ENCODE results near the gene C4BPB.

- no peak for TF ChIP-seq EZH2 (IDR thresholded peaks at IDR 0.05; ENCODE audit: low read length, missing control alignments)
- TF ChIP-seq CTCF (conservative IDR thresholded peaks at IDR 0.05 in 1 of 2, IDR thresholded peaks at IDR 0.05 in 1 of 2; ENCODE audit: low read depth in 1 of 2, low read length in 2 of 2): no peak
These were observed 14.5 kb upstream of the C4BPB start for GRCh38 chr1:207073906-207074820.
